ENCODE measurements around the gene CIAO3. TPM values are rescaled to one million over a fixed set of nuclear protein-coding genes. Genes with fewer than 3 reads are reported as not detected.
A peak's percentile ranks its signal among the peaks of the same experiment; 100 is the strongest.

Gene CIAO3
- 32.1 and 77.4 TPM in 2 replicates for total RNA-seq (2014; rRNA removed; shearing (Covaris generic); ENCODE audit: low replicate concordance)

DNA sequence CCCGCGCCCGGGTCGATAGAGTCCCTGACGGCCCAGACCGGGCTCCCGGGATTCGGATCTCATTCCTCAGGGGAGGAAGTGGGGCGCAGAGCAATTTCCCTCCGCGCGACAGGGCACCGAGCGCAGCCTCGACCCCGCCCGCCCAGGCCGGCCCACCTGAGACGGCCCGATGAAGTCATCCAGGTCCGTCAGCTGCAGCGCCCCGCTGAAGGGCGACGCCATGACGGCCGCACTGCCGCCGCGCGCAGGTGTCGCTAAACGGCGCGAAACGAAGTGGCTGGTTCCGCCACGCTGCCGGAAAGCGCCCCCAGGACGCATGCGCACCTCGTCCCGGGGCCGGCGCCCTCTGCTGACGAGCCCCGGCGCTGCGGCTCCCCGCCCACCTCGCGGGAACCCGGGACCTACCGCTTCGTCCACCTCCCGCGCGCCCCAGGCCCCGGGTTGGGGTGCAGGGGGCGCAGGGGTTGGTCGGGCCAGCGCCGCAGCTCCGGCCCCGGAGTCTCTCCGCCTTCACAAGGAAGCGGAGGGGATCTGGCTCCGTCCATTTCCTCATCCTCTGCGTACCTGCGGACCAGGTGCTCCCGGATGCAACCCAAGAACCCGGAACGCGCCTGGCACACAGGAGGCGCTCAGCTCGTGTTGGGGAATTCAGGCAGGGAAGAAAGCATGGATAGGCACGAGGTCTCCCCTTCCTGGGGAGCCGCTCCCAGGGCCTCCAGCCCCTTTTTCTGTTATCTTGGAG lies at the start of gene CIAO3:
CIAO3 (minus strand) TSS at position 234 of the 742 bp plus-strand sequence; CDS start at position 222, 12 bp downstream.
- DNase-seq: peak; percentile 98
- Histone ChIP-seq H3K9me2 (replicated peaks; ENCODE audit: insufficient read depth, low read length) (no peaks in the 10 kb centered on the region), H3K27me3 (ENCODE audit: low read length) (no peaks in the 10 kb centered on the region), H3K4me3 (ENCODE audit: low read length) (peak within 1 kb of the TSS; percentile 94), H3K36me3 (ENCODE audit: insufficient read depth, low read length) (0 out of 2 replicates have a peak, but pooled peaks cover 6% of the 10 kb centered on the region), H4K20me1 (ENCODE audit: insufficient read depth, low read depth, low read length) (no peaks in the 10 kb centered on the region), H3K27ac (ENCODE audit: low read length) (peak within 1 kb of the TSS; percentile 99), H3K79me2 (ENCODE audit: low read length) (peaks cover 7% of the 10 kb centered on the region; the same call in 1 of the 2 replicates), H3K9me3 (ENCODE audit: low read length) (no peaks in the 10 kb centered on the region), H3K9ac (ENCODE audit: low read length) (peak within 1 kb of the TSS; percentile 98), H3K4me1 (ENCODE audit: low read length) (peaks cover 41% of the 10 kb centered on the region), H2AFZ (ENCODE audit: low read length) (peak within 1 kb of the TSS; percentile 52; the same call in 1 of the 2 replicates), H3K4me2 (ENCODE audit: low read depth, low read length, poor library complexity, severe bottlenecking) (peak within 1 kb of the TSS; percentile 98)

DNA sequence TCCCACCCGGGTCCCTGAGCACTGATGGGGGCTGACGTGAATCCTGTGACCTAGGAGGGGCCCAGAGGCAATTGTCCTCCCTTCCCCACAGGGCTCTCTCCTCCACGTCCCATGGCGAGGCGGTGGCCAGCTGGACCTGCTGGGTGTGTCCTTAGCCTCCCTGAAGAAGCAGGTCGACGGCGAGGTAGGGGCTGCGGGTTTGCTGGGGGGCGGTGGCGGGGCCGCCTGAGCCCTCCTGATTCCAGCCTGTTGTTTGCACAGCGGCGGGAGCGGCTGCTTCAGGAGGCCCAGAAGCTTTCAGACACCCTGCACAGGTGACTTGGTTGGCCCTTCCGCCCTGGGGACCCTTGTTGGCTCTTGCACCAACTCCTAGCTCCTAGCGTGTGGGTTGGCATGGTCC lies 49.3 kb upstream of the CIAO3 start:
- Histone ChIP-seq H3K9me3 (ENCODE audit: low read length) (no peaks in the 10 kb centered on the region), H3K9ac (ENCODE audit: low read length) (peak overlapping the region; percentile 87; the same call in 1 of the 2 replicates), H3K36me3 (ENCODE audit: insufficient read depth, low read length) (peaks cover 8% of the 10 kb centered on the region), H3K27me3 (ENCODE audit: low read length) (no peaks in the 10 kb centered on the region), H3K9me2 (replicated peaks; ENCODE audit: insufficient read depth, low read length) (no peaks in the 10 kb centered on the region), H3K4me1 (ENCODE audit: low read length) (peaks cover 24% of the 10 kb centered on the region), H3K79me2 (ENCODE audit: low read length) (peaks cover 28% of the 10 kb centered on the region), H3K27ac (ENCODE audit: low read length) (no peak overlapping the region), H2AFZ (ENCODE audit: low read length) (no peak overlapping the region), H3K4me2 (ENCODE audit: low read depth, low read length, poor library complexity, severe bottlenecking) (peak overlapping the region; percentile 88), H3K4me3 (ENCODE audit: low read length) (peak overlapping the region; percentile 97; the same call in 1 of the 2 replicates), H4K20me1 (ENCODE audit: insufficient read depth, low read depth, low read length) (peaks cover 36% of the 10 kb centered on the region; the same call in 1 of the 2 replicates)
- DNase-seq: no peak

DNA sequence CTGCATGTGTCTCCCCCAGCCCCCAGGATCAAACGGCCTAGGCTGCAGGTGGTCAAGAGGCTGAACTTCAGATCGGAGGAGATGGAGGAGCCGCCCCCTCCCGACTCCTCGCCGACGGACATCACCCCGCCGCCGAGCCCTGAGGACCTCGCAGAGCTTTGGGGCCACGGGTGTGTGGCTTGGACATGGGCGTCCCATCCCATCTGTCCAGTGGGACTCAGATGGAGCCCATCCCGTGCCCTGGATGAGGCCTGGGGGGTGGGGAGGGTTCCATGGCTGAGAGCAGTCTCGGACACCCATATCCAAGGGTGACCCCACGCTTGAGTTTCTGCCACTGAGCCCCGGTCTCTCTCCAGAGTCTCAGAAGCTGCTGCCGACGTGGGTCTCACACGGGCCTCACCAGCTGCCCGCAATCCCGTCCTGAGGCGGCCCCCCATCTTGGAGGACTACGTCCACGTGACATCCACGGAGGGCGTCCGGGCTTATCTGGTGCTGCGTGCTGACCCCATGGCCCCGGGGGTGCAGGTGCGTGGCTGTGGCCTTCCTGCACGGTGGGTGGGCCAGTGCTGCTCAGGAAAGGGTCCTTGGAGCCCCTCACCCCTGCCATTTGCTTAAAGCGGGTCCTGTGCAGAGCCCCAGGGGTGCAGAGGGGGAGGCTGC lies 48.5 kb upstream of the CIAO3 start:
- Histone ChIP-seq H3K4me2 (ENCODE audit: low read depth, low read length, poor library complexity, severe bottlenecking) (peak overlapping the region; percentile 88), H3K9me3 (ENCODE audit: low read length) (no peaks in the 10 kb centered on the region), H3K27me3 (ENCODE audit: low read length) (no peaks in the 10 kb centered on the region), H3K79me2 (ENCODE audit: low read length) (peaks cover 28% of the 10 kb centered on the region), H3K9me2 (replicated peaks; ENCODE audit: insufficient read depth, low read length) (no peaks in the 10 kb centered on the region), H4K20me1 (ENCODE audit: insufficient read depth, low read depth, low read length) (peaks cover 42% of the 10 kb centered on the region; the same call in 1 of the 2 replicates), H3K9ac (ENCODE audit: low read length) (peak overlapping the region; percentile 87), H2AFZ (ENCODE audit: low read length) (no peak overlapping the region), H3K4me1 (ENCODE audit: low read length) (peaks cover 24% of the 10 kb centered on the region), H3K36me3 (ENCODE audit: insufficient read depth, low read length) (peaks cover 8% of the 10 kb centered on the region), H3K4me3 (ENCODE audit: low read length) (peak overlapping the region; percentile 97), H3K27ac (ENCODE audit: low read length) (no peak overlapping the region)
- no peak for DNase-seq

DNA sequence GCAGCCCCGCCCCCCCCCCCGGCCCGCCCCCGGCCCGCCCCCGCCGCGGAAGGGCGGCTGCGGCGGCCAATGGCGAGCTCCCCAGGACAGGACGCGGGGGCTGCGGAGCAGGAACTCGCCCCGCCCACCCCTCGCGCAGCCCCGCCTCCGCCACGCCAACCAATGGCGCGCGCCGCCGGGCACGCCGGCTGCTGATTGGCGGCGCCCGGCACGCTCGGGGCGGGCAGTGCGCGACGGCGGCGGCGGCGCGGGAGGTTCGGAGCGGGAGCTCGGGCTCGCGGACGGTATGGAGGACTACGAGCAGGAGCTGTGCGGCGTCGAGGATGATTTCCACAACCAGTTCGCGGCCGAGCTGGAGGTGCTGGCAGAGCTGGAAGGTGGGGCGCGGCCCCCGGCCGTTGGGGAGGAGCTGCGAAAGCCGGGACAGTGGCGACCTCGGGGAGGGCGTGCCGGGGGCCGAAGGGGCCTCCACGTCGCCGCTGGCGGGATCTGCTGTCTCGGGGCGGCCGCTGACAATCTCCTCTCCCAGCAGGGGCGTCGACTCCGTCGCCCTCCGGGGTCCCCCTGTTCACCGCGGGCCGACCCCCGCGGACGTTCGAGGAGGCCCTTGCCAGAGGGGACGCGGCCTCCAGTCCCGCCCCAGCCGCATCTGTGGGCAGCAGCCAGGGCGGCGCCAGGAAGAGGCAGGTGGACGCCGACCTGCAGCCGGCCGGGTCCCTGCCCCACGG lies 47.8 kb upstream of the CIAO3 start, which contains the start of gene CHTF18:
CHTF18 (plus strand) TSS at position 222 of the 728 bp plus-strand sequence; CDS start at position 287, 65 bp downstream.
- H3K27ac ChIP-seq (ENCODE audit: low read length): peak within 1 kb of the TSS; percentile 45; the same call in 1 of the 2 replicates
- no peaks in the 10 kb centered on the region for H3K9me2 ChIP-seq (replicated peaks; ENCODE audit: insufficient read depth, low read length)
- peaks cover 42% of the 10 kb centered on the region; the same call in 1 of the 2 replicates for H4K20me1 ChIP-seq (ENCODE audit: insufficient read depth, low read depth, low read length)
- H3K9ac ChIP-seq (ENCODE audit: low read length): peak within 1 kb of the TSS; percentile 100
- peaks cover 28% of the 10 kb centered on the region for H3K79me2 ChIP-seq (ENCODE audit: low read length)
- no peak within 1 kb of the TSS for H2AFZ ChIP-seq (ENCODE audit: low read length)
- peaks cover 8% of the 10 kb centered on the region for H3K36me3 ChIP-seq (ENCODE audit: insufficient read depth, low read length)
- no peaks in the 10 kb centered on the region for H3K9me3 ChIP-seq (ENCODE audit: low read length)
- no peaks in the 10 kb centered on the region for H3K27me3 ChIP-seq (ENCODE audit: low read length)
- peak within 1 kb of the TSS; percentile 97 for H3K4me2 ChIP-seq (ENCODE audit: low read depth, low read length, poor library complexity, severe bottlenecking)
- H3K4me1 ChIP-seq (ENCODE audit: low read length): peaks cover 30% of the 10 kb centered on the region
- H3K4me3 ChIP-seq (ENCODE audit: low read length): peak within 1 kb of the TSS; percentile 99
- DNase-seq: peak; percentile 97

DNA sequence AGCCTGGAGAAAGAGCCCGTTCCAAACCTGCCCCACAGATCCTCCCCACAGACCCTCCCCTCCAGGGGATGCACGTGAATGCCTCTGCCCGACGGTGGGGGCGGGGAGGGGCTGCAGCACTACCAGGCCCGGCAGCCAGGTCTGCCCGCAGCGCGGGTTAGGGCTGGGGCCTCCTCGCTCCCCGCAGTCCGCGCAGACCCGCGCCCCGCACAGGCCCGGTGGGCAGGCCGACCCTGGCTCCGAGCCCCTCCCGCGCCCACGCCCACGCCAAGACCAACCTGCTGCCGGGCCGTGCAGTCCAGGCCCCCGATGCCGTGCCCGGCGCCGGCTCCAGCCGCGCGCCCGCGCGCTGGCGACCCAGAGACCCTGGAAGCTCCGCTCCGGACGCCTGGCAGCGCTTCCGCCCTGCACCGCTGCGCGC lies 47.2 kb upstream of the CIAO3 start, which contains the start of gene RPUSD1:
RPUSD1 (minus strand) TSS at position 404 of the 421 bp plus-strand sequence. CDS start 644 bp downstream, outside the sequence.
- Histone ChIP-seq H3K27me3 (ENCODE audit: low read length) (no peaks in the 10 kb centered on the region), H3K4me2 (ENCODE audit: low read depth, low read length, poor library complexity, severe bottlenecking) (peak within 1 kb of the TSS; percentile 97), H3K9ac (ENCODE audit: low read length) (peak within 1 kb of the TSS; percentile 100), H2AFZ (ENCODE audit: low read length) (no peak within 1 kb of the TSS), H3K79me2 (ENCODE audit: low read length) (peaks cover 28% of the 10 kb centered on the region), H3K27ac (ENCODE audit: low read length) (peak within 1 kb of the TSS; percentile 45; the same call in 1 of the 2 replicates), H4K20me1 (ENCODE audit: insufficient read depth, low read depth, low read length) (peaks cover 42% of the 10 kb centered on the region; the same call in 1 of the 2 replicates), H3K9me2 (replicated peaks; ENCODE audit: insufficient read depth, low read length) (no peaks in the 10 kb centered on the region), H3K9me3 (ENCODE audit: low read length) (no peaks in the 10 kb centered on the region), H3K4me3 (ENCODE audit: low read length) (peak within 1 kb of the TSS; percentile 99), H3K36me3 (ENCODE audit: insufficient read depth, low read length) (peaks cover 8% of the 10 kb centered on the region), H3K4me1 (ENCODE audit: low read length) (peaks cover 36% of the 10 kb centered on the region)
- DNase-seq: peak; percentile 59

DNA sequence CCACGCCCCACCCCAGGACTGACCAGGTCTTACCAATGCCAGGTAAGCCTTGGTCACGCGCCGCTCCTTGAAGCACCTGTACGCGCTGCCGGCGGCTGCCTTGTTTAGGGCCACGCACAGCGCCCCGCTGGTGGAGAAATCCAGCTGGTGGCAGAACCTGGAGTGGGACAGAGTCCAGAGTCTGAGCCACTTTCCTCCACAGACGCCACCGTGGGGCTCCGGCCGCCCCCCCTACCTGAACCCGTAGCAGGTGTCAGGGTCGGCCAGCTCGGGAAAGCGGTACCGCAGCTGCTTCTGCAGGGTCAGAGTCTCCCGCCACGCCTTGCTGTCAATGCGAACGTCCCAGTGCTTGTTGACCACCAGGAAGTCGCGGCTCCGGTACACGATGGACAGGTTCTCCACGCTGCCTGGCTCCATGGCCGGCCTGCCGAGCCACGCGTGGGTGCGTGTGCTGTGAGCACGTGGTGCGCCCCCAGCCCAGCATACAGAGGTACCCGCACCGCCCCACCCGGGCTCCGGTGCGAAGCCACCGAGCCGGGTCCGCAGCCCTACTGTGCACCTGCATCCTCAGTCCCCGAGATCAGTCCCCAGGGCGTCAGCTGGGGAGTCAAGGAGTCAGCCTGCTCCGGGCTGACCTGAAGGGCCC lies 46.6 kb upstream of the CIAO3 start:
- Histone ChIP-seq H3K4me3 (ENCODE audit: low read length) (peak overlapping the region; percentile 99), H3K9me3 (ENCODE audit: low read length) (no peaks in the 10 kb centered on the region), H3K27me3 (ENCODE audit: low read length) (no peaks in the 10 kb centered on the region), H3K9me2 (replicated peaks; ENCODE audit: insufficient read depth, low read length) (no peaks in the 10 kb centered on the region), H3K4me2 (ENCODE audit: low read depth, low read length, poor library complexity, severe bottlenecking) (peak overlapping the region; percentile 97), H3K79me2 (ENCODE audit: low read length) (peaks cover 28% of the 10 kb centered on the region), H3K36me3 (ENCODE audit: insufficient read depth, low read length) (peaks cover 8% of the 10 kb centered on the region), H2AFZ (ENCODE audit: low read length) (no peak overlapping the region), H3K4me1 (ENCODE audit: low read length) (peaks cover 41% of the 10 kb centered on the region), H3K9ac (ENCODE audit: low read length) (peak overlapping the region; percentile 100), H3K27ac (ENCODE audit: low read length) (peak overlapping the region; percentile 16; the same call in 1 of the 2 replicates), H4K20me1 (ENCODE audit: insufficient read depth, low read depth, low read length) (peaks cover 42% of the 10 kb centered on the region; the same call in 1 of the 2 replicates)
- DNase-seq: no peak
